Stimulated activated CD4-positive, alpha-beta T cell treated with anti-CD3 and anti-CD28 coated beads, Interleukin-4, amount 100 ng/mL, for 24 hours (primary cell): ENCODE results near the gene ZNRF4.

Experiments used
- DNase-seq: peaks from one replicate; pipeline ENCODE4 v3.0.0-alpha.2; 2020

Gene ZNRF4

DNA sequence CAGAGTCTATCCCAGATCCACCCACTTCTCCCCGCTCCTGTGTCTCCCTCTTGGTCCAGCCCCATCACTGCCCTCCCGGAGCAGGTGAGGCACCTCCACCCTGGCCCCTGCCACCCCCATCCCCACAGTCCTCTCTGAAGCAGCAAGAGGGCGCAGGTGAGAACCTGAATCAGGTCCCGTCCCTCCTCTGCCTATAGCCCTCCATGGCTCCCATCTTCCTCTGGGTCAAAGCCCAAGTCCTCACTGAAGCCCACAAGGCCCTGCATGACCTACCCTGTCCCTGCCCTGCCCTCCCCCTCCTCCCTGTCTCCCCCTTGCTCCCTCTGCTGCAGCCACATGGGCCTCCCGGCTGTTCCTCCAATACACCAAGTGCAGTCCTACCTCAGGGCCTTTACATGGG lies 10.8 kb upstream of the ZNRF4 start:
- DNase-seq: no peak

DNA sequence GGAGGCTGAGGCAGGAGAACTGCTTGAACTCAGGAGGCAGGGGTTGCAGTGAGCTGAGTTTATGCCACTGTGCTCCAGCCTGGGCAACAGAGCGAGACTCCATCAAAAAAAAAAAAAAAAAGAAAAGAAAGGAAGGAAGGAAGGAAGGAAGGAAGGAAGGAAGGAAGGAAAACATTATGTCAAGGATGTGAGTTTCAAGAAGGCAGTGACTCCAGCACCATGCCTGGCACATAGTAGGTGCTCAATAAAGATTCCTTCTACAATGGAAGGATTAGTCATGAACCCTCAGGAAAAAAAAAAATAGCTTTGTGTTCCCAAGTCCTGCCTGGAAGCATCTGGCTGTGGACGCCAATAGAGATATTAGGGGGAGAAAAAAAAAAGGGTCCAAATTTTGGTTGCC lies 10.1 kb upstream of the ZNRF4 start:
- no peak for DNase-seq

DNA sequence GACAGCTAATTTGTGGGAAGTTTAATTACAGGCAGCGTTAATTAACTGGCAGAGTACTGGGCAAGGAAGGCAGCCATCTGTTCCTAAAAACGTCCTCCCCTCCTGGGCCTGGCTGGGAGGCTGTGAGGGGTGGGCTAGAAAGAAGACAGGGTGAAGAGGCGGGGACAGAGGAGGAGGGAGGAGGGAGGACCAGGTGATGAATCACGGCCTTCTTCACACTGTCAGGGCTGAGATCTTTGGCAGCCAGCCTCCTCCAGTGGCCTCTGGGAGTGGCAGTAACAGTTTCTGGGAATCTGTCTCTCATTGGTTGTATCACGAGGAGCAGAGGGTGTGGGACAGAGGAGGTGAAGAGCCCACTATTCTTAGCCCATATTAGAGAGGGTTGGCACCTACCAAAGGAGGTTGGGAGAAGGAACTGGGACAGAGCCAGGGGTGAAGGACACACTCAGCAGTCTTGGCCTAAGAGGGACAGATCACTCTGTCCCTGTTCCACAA lies 9.6 kb upstream of the ZNRF4 start:
- no peak for DNase-seq

DNA sequence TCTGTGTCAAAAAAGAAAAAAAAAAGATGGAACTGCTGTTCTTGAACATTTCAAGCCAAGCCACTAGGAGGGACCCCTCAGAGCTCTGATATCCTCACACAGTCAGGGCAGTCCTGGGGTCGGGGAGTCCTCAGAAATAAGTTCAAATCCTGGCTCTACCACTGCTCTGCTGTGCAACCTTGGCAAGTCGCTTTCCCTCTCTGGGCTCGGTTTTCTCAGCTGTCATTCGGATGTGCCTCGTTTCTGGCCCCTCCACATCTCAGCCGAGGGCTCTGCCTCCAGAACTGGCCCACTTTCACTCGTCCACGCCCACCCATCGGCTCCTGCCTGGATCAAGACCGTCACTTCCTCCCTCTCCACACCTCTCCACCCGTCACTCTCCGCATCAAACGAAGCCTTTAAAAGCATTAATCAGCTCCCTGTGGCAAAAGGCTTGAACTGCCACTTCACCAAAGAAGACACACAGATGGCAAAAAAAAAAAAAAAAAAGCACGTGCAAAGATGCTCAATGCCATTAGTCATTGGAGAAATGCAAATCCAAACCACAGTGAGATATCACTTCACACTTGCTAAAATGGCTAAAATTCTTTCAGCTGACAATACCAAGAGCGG lies 7.4 kb upstream of the ZNRF4 start:
- no peak for DNase-seq

DNA sequence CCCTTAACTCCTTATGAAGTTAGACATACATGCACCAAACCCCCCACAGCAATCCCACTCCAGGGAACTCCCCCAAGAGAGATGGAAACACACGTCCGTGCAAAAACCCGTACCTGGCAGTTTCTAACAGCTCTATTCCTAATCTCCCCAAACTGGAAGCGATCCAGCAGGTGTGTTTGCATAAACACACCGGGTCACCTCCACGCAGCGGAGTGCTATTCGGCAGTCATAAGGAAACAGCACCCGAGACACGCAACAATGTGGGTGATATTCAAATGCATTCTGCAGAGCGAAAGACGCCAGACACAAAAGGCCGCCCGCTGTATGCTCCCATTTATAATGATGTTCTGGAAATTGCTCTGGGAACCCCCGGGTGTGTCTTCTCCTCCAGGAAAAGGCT lies 6.8 kb upstream of the ZNRF4 start:
- no peak for DNase-seq

DNA sequence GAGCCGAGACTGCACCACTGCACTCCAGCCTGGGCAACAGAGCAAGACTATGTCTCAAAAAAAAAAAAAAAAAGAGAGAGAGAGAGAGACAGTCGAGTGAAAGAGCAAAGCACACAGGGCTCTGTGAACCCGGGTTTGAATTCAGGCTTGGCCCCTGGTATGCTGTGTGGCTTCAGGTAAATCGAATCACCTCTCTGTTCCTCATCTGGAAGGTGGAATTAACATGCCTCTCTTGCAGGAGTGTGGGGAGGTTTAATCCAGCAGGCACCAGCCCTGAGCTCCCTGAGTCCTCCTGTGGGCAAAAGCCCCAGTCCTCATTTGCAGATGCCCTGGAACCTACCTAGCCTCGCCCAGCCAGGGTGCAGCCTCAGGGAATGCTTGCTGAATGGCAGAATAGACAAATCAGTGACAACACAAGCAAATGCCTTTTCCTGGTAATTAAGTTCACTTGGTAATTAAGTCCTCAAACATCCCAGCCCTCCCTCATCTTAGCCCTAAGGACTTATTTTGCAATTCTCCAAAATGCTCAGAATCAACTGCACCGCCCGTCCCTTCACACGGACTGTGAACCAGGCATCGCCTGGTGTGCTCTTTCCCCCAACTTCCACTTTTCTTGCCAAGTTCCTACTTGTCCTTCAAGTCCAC lies 4.6 kb upstream of the ZNRF4 start:
- DNase-seq: no peak

DNA sequence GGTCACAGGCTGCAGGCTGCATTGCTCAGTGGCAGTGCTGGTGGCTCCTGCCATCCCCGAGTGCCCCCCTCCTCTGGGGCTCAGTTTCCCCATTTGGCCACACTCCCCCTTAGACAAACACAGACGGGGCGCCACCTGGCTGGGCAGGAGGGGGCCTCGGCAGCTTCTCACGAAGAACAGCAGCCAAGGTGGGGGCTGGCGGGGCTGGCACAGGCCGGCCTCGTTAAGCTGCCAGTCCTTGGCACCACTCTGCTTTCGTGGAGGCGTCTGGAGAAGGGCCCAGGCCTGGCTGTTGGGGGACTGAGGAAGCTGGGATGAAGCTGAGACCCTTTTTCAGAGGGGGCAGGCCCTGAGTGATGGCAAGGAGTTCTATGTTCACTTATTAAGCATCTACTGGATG lies 3.7 kb upstream of the ZNRF4 start:
- DNase-seq: no peak

DNA sequence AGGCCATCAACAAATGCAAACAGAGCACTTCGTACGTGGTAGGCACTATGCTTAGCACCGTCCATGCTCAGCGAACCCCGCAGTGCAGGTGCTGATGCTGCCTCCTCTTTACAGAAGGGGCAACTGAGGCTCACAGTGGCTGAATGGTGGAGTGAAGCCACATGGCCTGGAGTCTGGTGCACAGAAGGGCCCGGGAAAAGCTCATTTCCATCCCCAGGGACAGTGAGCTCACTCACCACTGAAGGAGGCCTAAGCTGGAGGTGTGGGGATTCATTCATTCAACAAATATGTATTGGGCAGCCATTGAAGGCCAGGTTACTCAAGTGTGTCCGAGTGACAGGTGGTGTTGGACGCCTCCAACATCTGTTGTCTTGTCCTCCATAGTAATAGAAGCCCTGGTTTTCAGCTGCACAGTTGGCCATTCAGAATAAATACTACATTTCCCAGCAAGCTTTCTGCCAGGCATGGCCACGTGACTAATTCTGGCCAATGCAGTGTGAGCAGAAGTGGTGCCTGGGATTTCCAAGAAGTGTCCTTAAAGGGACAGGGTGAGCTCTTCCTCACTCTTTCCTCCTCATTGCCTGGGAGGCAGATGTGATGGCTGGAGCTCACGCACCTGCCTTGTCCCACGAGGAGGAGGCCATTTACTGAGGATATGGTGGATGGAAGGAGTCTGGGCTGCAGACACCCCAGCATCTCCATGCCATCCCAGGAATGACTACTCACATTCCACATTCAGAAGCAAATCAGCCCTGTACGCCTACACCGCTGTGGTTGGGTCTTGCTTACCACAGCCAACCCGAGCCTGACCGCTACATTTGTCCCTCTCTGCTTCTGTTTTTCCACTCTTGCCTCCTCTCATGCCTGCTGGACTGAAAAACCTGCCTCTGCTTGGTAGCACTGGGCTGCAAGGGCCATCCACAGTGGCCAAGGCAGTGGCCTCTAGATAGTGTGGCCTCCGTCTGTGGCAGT lies 2.3 kb upstream of the ZNRF4 start:
- DNase-seq: no peak

DNA sequence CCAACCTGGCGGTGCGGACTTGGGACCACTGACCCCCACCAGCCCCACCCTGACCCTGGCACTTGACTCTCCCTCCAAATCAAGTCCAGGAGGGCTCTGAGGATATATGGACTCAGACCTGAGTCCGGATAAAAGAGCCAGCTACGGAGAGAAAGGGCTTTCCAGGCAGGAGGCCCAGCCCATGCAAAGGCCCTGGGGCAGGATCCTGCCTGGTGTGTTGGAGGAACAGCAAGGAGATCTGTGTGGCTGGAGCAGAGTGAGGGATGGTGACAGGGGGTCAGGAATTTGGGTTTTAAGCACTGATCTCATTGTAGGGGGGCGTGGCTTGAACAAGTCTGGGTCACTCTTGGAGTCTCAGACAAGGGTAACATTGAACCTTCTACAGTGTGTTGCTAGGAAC lies 474 bp upstream of the ZNRF4 start:
- DNase-seq: no peak

DNA sequence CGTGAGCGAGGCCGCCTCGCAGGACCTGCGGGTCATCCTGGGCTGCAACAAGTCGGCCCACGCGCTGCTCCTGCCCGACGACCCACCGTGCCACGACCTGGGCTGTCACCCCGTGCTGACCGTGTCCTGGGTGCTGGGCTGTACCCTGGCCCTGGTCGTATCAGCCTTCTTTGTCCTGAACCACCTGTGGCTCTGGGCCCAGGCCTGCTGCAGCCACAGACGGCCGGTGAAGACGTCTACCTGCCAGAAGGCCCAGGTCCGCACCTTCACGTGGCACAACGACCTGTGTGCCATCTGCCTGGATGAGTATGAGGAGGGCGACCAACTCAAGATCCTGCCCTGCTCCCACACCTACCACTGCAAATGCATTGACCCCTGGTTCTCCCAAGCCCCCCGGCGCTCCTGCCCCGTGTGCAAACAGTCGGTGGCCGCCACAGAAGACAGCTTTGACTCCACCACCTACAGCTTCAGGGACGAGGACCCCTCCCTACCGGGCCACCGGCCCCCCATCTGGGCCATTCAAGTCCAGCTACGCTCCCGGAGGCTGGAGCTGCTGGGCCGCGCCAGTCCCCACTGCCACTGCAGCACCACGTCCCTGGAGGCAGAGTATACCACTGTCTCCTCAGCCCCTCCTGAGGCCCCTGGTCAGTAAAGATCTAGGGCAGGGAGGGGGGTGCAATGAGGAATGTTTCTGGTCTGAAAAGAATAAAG lies 1.1 kb downstream of the ZNRF4 start:
- DNase-seq: no peak

DNA sequence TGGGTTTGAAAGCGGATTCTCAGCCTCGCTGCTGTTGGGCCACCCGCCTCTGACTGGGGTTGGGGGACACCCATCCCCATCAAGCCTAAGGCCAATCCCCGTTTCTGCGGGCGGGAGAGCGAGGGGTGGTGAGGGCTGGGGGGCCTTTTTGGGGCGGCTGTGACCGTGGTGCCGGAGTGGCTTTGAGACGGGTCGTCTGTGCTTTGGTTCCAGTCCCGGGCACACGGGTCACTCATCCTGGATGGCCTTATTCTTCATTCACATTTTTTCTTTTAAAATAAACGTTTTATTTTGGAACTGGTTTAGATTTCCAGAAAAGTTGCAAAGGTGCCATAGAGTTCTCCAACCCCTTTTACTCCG lies 1.6 kb downstream of the ZNRF4 start:
- DNase-seq: no peak

DNA sequence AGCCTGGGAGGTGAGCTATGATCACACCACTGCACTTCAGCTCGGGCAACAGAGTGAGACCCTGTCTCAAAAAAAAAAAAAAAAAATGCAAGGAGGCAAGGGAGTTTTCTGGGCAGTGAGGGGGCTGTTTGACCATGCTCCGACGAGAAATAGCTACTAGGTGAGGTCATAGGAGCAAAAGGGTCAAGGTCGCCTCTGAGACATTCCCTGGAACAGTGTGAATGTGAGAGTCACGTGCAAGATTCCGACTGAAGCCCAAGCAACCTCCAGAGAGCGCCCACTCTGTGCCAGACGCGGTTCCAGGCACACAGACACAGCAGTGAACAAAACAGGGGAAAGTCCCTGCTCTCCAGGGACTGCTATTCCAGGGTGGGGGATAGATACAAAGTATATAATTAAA lies 2.5 kb downstream of the ZNRF4 start:
- DNase-seq: no peak

DNA sequence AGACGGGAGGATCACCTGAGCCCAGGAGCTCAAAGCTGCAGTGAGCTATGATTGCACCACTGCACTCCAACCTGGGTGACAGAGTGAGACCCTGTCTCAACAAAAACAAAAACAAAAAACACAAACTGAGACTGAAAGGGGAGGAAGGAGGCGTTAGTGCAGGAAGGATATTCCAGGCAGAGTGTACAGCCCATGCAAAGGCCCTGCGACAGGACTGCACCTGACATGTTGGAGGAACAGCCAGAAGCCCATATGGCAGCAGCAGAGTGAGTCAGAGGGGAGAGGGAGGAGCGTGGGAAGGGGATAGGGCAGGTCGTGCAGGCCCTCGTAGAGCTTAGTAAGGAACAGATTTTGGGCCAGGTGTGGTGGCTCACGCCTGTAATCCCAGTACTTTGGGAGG lies 3.2 kb downstream of the ZNRF4 start:
- no peak for DNase-seq

DNA sequence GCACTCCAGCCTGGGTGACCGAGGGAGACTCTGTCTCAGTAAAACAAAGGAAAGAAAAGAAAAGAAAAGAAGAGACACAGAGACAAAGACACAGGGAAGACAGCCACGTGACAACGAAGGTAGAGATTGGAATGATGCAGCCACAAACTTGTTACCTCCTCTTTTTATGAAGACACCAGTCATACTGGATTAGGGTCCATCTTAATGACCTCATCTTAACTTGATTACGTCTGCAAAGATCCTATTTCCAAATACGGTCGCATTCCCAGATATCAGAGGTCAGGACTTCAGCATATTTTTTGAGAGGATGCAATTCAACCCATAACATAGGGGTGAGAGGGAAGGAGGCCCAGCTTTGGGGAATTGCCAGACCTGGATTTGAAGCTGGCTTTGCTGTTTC lies 4.1 kb downstream of the ZNRF4 start:
- no peak for DNase-seq

DNA sequence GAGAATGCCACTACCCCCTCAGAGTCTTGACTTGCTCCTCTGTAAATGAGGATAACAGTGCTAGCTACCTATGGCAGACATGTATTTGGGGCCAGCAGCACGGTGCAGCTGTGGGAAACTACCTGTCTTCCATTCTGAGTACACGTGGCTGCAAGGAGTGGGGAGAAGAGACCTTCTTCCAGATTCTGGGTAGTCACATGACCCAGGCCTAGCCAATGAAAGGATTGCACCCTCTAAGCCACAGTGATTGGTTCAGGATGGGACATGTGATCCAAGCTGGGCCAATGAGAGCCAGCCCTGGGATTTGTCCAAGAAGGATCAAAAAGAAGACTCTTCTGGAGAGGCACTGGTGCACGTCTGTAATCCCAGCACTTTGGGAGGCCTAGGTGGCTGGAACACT lies 5.5 kb downstream of the ZNRF4 start:
- no peak for DNase-seq

DNA sequence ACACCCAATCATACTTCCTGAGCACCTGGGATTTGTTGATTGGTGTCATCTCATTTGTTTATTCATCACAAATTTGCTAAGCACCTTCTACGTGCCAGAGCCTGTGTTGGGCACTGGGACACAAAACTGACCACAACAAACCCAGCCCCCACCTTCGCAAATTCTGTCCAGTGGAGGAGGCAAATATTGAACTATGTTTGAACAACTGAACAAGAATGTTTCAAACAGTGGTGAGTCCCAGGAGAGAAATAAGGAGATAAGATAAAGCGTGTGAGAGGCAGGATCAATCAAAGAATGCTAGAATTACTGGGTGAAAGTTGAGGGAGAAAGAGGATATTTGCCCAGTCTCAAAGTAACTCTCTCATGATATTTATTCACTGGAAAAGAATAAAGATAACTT lies 8.7 kb downstream of the ZNRF4 start:
- DNase-seq: no peak

DNA sequence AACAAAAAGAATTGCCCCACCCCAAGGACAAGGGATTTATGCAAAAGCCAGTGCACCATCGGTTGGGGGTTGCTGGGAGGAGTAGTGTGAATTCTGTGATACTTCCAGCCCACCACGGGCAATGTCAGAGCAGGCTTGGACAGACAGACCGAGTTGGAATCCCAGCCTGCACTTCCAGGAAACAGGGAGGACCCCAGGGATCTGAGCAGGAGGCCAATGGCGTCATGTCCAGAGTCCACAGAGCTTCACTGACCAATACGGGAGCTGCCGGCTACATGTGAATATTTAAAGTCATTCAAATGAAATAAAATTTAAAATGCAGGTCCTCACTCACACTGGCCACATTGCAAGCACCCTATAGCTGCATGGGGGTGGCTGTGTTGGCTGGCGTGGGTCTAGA lies 10.9 kb downstream of the ZNRF4 start:
- DNase-seq: no peak

DNA sequence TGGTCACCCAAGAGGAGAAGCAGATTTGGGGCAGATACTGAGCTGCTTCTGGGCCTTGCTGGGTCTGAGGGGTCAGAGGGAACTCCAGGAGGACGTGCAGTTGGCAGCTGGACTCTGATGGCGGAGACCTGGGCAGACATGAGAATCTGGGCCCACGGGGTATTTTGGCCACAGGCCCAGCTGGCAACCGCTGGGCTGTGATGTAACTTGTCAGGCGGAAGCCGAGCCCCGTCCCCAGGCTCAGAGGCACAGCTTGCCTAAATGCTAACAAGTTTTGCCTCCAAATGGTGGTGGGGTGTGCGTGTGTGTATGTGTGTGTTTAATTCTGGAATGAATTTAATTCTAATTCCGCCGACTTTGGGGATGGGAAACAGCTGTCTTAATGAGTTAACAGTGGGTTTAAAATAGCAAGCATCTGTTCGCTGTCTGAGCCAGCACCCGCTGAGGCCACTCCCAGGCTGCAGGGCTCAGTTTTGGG lies 11.6 kb downstream of the ZNRF4 start:
- no peak for DNase-seq

DNA sequence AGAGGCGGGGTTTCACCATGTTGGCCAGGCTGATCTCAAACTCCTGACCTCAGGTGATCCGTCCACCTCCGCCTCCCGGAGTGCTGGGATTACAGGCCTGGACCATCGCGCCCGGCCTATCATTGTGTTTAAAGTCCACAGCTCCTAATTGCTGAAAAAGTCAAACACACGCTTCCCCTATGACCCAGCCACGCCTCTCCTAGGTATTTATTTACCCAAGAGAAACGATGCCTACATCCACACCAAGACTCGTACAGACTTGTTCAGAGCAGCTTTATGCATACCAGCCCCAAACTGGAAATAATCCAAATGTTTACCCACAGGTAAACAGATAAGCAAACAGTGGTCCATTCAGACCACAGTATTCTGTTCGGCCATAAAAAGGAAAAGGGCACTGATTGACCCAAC lies 15.1 kb downstream of the ZNRF4 start:
- no peak for DNase-seq

DNA sequence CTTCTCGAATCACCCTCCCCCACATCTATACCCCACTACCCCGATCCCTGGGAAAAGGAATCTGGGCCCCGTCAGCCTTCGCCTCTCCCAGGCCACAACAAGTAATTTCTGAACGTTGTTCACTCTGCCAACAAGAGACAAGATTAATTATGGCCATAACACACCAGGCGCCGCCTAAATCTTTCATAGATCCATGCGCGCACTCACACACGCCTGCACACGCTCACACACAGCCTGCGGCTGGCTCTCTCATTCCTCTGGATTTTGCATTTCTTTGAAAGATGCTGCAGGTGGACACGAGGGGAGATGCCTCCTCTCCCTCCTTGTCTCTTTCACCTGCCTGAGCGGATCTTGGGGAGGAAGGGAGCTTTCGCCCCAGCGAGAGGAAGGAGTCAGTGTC lies 17.1 kb downstream of the ZNRF4 start:
- DNase-seq: no peak

DNA sequence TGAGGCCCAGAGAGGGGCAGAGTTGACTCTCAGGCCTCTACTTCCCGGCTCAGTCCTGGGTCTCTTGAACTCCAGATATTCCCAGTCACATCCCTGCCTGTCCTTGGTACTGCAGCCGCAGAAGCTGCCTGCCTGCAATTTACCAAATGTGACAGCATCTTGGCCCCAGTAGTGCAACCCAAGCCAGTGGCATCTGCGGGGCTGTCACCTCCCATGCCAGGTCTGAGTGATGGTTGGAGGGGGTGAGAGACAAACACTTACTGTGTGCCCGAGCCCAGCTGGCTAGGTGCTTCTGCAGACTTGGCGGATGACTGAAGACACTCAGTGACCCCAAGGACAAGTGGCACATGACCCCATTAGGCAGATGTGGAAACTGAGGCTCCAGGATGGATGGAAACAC lies 18.4 kb downstream of the ZNRF4 start:
- DNase-seq: no peak

DNA sequence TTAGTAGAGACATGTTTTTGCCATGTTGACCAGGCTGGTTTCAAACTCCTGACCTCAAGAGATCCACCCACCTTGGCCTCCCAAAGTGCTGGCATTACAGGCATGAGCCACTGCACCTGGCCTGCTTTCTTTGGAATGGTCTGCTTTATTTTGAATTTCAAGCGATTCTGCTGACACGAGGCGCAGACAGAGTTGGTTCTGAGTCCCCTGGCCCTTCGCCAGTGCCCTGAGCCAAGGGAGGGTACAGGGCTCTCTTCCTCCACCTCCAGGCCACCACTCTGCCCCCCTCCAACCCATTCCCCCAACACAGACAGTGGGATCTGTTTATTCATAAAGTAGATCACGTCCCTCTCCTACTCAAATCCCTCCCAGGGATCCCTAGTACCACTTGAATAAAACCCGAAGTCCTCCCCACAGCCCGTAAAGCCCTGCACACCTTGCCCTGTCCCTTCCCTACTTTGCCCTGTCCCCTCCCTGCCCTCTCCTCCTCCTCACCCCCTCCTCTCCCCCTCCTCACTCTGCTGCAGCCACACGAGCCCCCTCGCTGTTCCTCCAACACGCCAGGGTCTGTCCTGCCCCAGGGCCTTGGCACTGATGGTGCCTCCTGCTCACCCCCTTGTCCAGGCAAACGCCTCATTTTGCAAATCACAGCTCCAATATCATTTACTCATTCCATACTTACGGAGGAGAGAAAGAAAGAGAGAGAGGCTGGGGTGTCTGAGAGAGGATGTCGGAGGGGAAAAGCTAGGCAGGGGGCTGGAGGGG lies 22.4 kb downstream of the ZNRF4 start:
- no peak for DNase-seq
